SK-N-SH (cell line): ENCODE results near the gene RNF11. TPM values are rescaled to one million over a fixed set of nuclear protein-coding genes. Genes with fewer than 3 reads are reported as not detected.

Experiments used
- CTCF ChIA-PET: fragments of 300-600, 350-600 bp; formaldehyde crosslinking; extraction: SDS; loops from one replicate; lab custom pipeline; 2021; lab: Yijun Ruan, JAX
- POLR2A ChIA-PET: fragments of 350-600 bp; sonication (Branson Sonifier 250); formaldehyde crosslinking; extraction: SDS; loops from one replicate; lab custom pipeline; 2020; ENCODE audit warnings: antibody characterized with exemption, inconsistent platforms; lab: Yijun Ruan, JAX
- DNase-seq: peaks from one replicate; pipeline ENCODE4 v3.0.0; 2012
- H2AFZ ChIP-seq: fragments of 200-600 bp; sonication (generic); 2 replicates; pipeline ENCODE4 v1.8.1; 2016; ENCODE audit warnings: antibody characterized with exemption, mild to moderate bottlenecking, low read depth
- H3F3A ChIP-seq: fragments of 200-600 bp; sonication (generic); replicated peaks from 2 replicates; pipeline ENCODE3; 2016; ENCODE audit warnings: antibody characterized with exemption, mild to moderate bottlenecking; ENCODE audit not compliant: insufficient read depth
- H3K27ac ChIP-seq, 2 experiments: fragments of 200-500 bp in 1 of 2; fragments of 200-600 bp in 1 of 2; sonication (Bioruptor generic) in 1 of 2; sonication (generic), shearing (Covaris generic) in 1 of 2; 2 replicates each; pipeline versions ENCODE4 v1.5.1 to v1.6.1; 2014 to 2016; ENCODE audit warnings: low read depth in 2 of 2, inconsistent platforms in 1 of 2, low read length in 1 of 2, mild to moderate bottlenecking in 1 of 2, mixed read lengths in 1 of 2
- H3K27me3 ChIP-seq: fragments of 200-600 bp; sonication (generic), shearing (Covaris generic); 2 replicates; pipeline ENCODE4 v1.6.1; 2016; ENCODE audit warnings: mixed run types; ENCODE audit not compliant: insufficient read depth
- H3K36me3 ChIP-seq, 2 experiments: fragments of 200-500 bp in 1 of 2; fragments of 200-600 bp in 1 of 2; sonication (Bioruptor generic) in 1 of 2; sonication (generic) in 1 of 2; replicated peaks in 1 of 2; 2 replicates each; pipeline versions ENCODE3 to v1.5.1; 2014 to 2016; ENCODE audit warnings: low read length in 1 of 2, mild to moderate bottlenecking in 1 of 2; ENCODE audit not compliant: insufficient read depth in 2 of 2, control insufficient read depth in 1 of 2
- H3K4me1 ChIP-seq, 2 experiments: fragments of 200-500 bp in 1 of 2; fragments of 200-600 bp in 1 of 2; sonication (Bioruptor generic) in 1 of 2; sonication (generic), shearing (Covaris generic) in 1 of 2; 2 replicates each; pipeline versions ENCODE4 v1.5.1 to v1.6.1; 2014 to 2016; ENCODE audit warnings: low read depth in 1 of 2, low read length in 1 of 2, mixed run types in 1 of 2; ENCODE audit not compliant: insufficient read depth in 2 of 2, control insufficient read depth in 1 of 2
- H3K4me2 ChIP-seq: fragments of 200-600 bp; sonication (generic), shearing (Covaris generic); 2 replicates; pipeline ENCODE4 v1.6.1; 2017; ENCODE audit warnings: mixed run types
- H3K4me3 ChIP-seq, 2 experiments: fragments of 200-500 bp in 1 of 2; fragments of 200-600 bp in 1 of 2; sonication (Bioruptor generic) in 1 of 2; sonication (generic), shearing (Covaris generic) in 1 of 2; 2 replicates each; pipeline versions ENCODE4 v1.5.1 to v1.8.1; 2014 to 2016; ENCODE audit warnings: low read depth in 2 of 2, inconsistent platforms in 1 of 2, low read length in 1 of 2, mild to moderate bottlenecking in 1 of 2, mixed read lengths in 1 of 2, moderate library complexity in 1 of 2
- H3K79me2 ChIP-seq: fragments of 200-600 bp; sonication (generic); 2 replicates; pipeline ENCODE4 v1.8.1; 2017; ENCODE audit warnings: mild to moderate bottlenecking; ENCODE audit not compliant: insufficient read depth
- H3K9ac ChIP-seq: fragments of 200-600 bp; sonication (generic); 2 replicates; pipeline ENCODE4 v1.6.1; 2017; ENCODE audit warnings: mixed run types
- H3K9me2 ChIP-seq: fragments of 200-600 bp; sonication (generic); 2 replicates; pipeline ENCODE4 v1.6.1; 2017; ENCODE audit warnings: mixed run types
- H3K9me3 ChIP-seq: fragments of 200-600 bp; sonication (generic); 2 replicates; pipeline ENCODE4 v1.6.1; 2017; ENCODE audit warnings: mixed run types, mild to moderate bottlenecking, moderate library complexity
- H4K20me1 ChIP-seq: fragments of 200-600 bp; sonication (generic); 2 replicates; pipeline ENCODE4 v1.6.1; 2017; ENCODE audit warnings: mild to moderate bottlenecking, mixed run types; ENCODE audit not compliant: insufficient read depth
- CHD2 ChIP-seq: fragments of 150-350 bp; IDR thresholded peaks from 2 replicates; pipeline ENCODE4 v1.6.1; 2018; ENCODE audit warnings: low read length; ENCODE audit not compliant: partially characterized antibody
- FOSL2 ChIP-seq: IDR thresholded peaks from 2 replicates; pipeline ENCODE4 v1.4.0; 2012; ENCODE audit warnings: low read depth, mild to moderate bottlenecking, moderate library complexity, borderline replicate concordance
- PBX3 ChIP-seq: IDR thresholded peaks from 2 replicates; pipeline ENCODE4; 2012
- TEAD4 ChIP-seq: IDR thresholded peaks from 2 replicates; pipeline ENCODE4 v1.4.0; 2012; ENCODE audit warnings: mild to moderate bottlenecking, borderline replicate concordance; ENCODE audit not compliant: insufficient read depth
- WGBS: methylation state at CpG from one replicate; pipeline ENCODE4 v1.1.6; 2017; ENCODE audit warnings: low lambda C conversion rate; 5-methylcytosine and 5-hydroxymethylcytosine counted together
- polyA plus RNA-seq, 3 experiments: library from polyadenylated mRNA; depleted of rRNA; stranded (reverse); fragments of >200 nt; gene quantifications; 2 replicates each; pipeline ENCODE4 v1.2.3, GENCODE V29; 2012
- TF ChIP-seq, protein P1 (sequence below): IDR thresholded peaks from 2 replicates; pipeline ENCODE4 v1.4.0; 2012; ENCODE audit warnings: low read depth, borderline replicate concordance
- TF ChIP-seq, protein P2 (sequence below): IDR thresholded peaks from 2 replicates; pipeline ENCODE4 v1.6.1; 2012; ENCODE audit warnings: mild to moderate bottlenecking, low read depth, low read length, moderate library complexity

Gene RNF11
- polyA plus RNA-seq, 1 of the 3 experiments (the other 2 are of a cell fraction): 62.5 TPM

- Histone ChIP-seq H3K4me2 (no peak overlapping the region), H3K4me1 (peaks cover 7 to 8% of the 10 kb centered on the region in 2 experiments; a peak in 2 of 4 replicates), H3K27me3 (no peaks in the 10 kb centered on the region)
- POLR2A ChIA-PET: no interaction called here
- TF ChIP-seq FOSL2 (0 out of 2 replicates have a peak, but pooled peaks have one; percentile 15), CHD2 (no peak)
- TF ChIP-seq, all 33 proteins: peak for 1
- CTCF ChIA-PET: no interaction called here
- no peaks in the 10 kb centered on the region for H3K9me2 ChIP-seq
- 0 out of 4 replicates have a peak overlapping the region, but pooled peaks of 1 of the 2 experiments have one; percentile 7 for H3K27ac ChIP-seq
- no peaks in the 10 kb centered on the region for H3K9me3 ChIP-seq
- peaks cover 100% of the 10 kb centered on the region for H3K79me2 ChIP-seq
- no peak overlapping the region for H3K4me3 ChIP-seq
- H3F3A ChIP-seq: no peaks in the 10 kb centered on the region
- no peak overlapping the region for H2AFZ ChIP-seq
- no peaks in the 10 kb centered on the region for H3K36me3 ChIP-seq
- WGBS: 56% methylated on average over 4 of the region's 4 CpGs
- no peak overlapping the region for H3K9ac ChIP-seq
- DNase-seq: no peak
- H4K20me1 ChIP-seq: peaks cover 100% of the 10 kb centered on the region
These were observed 6.5 kb downstream of the RNF11 start for GRCh38 chr1:51242546-51242945.

- DNase-seq: no peak
- Histone ChIP-seq H3K4me1 (no peaks in the 10 kb centered on the region; a peak in 2 of 4 replicates), H3F3A (no peaks in the 10 kb centered on the region), H4K20me1 (peaks cover 100% of the 10 kb centered on the region), H3K9ac (no peak overlapping the region), H3K9me3 (no peaks in the 10 kb centered on the region), H2AFZ (no peak overlapping the region), H3K79me2 (peaks cover 100% of the 10 kb centered on the region), H3K9me2 (no peaks in the 10 kb centered on the region), H3K27ac (no peak overlapping the region), H3K4me2 (no peak overlapping the region), H3K36me3 (no peaks in the 10 kb centered on the region), H3K27me3 (no peaks in the 10 kb centered on the region), H3K4me3 (no peak overlapping the region)
- ChIA-PET POLR2A (no interaction called here), CTCF (no interaction called here)
- 96% methylated on average over 2 of the region's 2 CpGs for WGBS
- TF ChIP-seq, protein P1, sequence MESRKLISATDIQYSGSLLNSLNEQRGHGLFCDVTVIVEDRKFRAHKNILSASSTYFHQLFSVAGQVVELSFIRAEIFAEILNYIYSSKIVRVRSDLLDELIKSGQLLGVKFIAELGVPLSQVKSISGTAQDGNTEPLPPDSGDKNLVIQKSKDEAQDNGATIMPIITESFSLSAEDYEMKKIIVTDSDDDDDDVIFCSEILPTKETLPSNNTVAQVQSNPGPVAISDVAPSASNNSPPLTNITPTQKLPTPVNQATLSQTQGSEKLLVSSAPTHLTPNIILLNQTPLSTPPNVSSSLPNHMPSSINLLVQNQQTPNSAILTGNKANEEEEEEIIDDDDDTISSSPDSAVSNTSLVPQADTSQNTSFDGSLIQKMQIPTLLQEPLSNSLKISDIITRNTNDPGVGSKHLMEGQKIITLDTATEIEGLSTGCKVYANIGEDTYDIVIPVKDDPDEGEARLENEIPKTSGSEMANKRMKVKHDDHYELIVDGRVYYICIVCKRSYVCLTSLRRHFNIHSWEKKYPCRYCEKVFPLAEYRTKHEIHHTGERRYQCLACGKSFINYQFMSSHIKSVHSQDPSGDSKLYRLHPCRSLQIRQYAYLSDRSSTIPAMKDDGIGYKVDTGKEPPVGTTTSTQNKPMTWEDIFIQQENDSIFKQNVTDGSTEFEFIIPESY: no peak
- TF ChIP-seq, protein P2, sequence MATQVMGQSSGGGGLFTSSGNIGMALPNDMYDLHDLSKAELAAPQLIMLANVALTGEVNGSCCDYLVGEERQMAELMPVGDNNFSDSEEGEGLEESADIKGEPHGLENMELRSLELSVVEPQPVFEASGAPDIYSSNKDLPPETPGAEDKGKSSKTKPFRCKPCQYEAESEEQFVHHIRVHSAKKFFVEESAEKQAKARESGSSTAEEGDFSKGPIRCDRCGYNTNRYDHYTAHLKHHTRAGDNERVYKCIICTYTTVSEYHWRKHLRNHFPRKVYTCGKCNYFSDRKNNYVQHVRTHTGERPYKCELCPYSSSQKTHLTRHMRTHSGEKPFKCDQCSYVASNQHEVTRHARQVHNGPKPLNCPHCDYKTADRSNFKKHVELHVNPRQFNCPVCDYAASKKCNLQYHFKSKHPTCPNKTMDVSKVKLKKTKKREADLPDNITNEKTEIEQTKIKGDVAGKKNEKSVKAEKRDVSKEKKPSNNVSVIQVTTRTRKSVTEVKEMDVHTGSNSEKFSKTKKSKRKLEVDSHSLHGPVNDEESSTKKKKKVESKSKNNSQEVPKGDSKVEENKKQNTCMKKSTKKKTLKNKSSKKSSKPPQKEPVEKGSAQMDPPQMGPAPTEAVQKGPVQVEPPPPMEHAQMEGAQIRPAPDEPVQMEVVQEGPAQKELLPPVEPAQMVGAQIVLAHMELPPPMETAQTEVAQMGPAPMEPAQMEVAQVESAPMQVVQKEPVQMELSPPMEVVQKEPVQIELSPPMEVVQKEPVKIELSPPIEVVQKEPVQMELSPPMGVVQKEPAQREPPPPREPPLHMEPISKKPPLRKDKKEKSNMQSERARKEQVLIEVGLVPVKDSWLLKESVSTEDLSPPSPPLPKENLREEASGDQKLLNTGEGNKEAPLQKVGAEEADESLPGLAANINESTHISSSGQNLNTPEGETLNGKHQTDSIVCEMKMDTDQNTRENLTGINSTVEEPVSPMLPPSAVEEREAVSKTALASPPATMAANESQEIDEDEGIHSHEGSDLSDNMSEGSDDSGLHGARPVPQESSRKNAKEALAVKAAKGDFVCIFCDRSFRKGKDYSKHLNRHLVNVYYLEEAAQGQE: no peak
- TF ChIP-seq FOSL2 (no peak), TEAD4 (no peak), PBX3 (no peak)
These were observed 10.9 kb downstream of the RNF11 start for GRCh38 chr1:51247022-51247421.
